ENCODE results near the gene PAK1IP1. TPM values are rescaled to one million over a fixed set of nuclear protein-coding genes. Genes with fewer than 3 reads are reported as not detected.

The PAK1IP1 gene
- polyA plus RNA-seq, 1 donor (not counting 4 experiments of a cell fraction or from before 2014, with no cell fraction given): 36.3 TPM

GRCh38 chr6:10733863-10734262 lies 39.1 kb downstream of the PAK1IP1 start:
- Histone ChIP-seq H3K9me3 (ENCODE audit: control insufficient read depth, low read depth, low read length) (no peaks in the 10 kb centered on the region), H3K27ac (ENCODE audit: control insufficient read depth, insufficient read depth, low read length) (peak overlapping the region; percentile 45), H3K9me1 (ENCODE audit: control insufficient read depth, extremely low read depth, insufficient read depth, low read length) (no peaks in the 10 kb centered on the region), H3K79me2 (ENCODE audit: control insufficient read depth, insufficient read depth, low read length) (no peaks in the 10 kb centered on the region), H3K4me3 (ENCODE audit: control insufficient read depth in 2 of 3, extremely low read depth in 1 of 3, insufficient read depth in 2 of 3, low read depth in 1 of 3, low read length in 3 of 3) (no peak overlapping the region), H4K20me1 (ENCODE audit: control insufficient read depth, extremely low read depth, insufficient read depth, low read length) (no peaks in the 10 kb centered on the region), H3K36me3 (ENCODE audit: control insufficient read depth in 2 of 2, extremely low read depth in 1 of 2, insufficient read depth in 2 of 2, low read length in 2 of 2) (peaks cover 10% of the 10 kb centered on the region in 2 experiments), H3K4me1 (ENCODE audit: control insufficient read depth, extremely low read depth, insufficient read depth, low read length) (peaks cover 16% of the 10 kb centered on the region), H3K9ac (ENCODE audit: control insufficient read depth, extremely low read depth, insufficient read depth, low read length) (no peak overlapping the region), H2AFZ (ENCODE audit: control insufficient read depth, low read length) (no peak overlapping the region), H3K4me2 (ENCODE audit: control insufficient read depth, extremely low read depth, insufficient read depth, low read depth, low read length) (no peak overlapping the region), H3K27me3 (ENCODE audit: control insufficient read depth, extremely low read depth, insufficient read depth, low read length) (no peaks in the 10 kb centered on the region)
- TF ChIP-seq CTCF (optimal IDR thresholded peaks at IDR 0.05 in 1 of 3, IDR thresholded peaks at IDR 0.05 in 1 of 3, conservative IDR thresholded peaks at IDR 0.05 in 1 of 3; ENCODE audit: extremely low read depth in 1 of 3, insufficient read depth in 2 of 3, low read length in 3 of 3) (no peak), EZH2 (IDR thresholded peaks at IDR 0.05; ENCODE audit: low read length) (no peak)
- DNase-seq (ENCODE audit: low read depth, low spot score): no peak
- no peak for FAIRE-seq
- dilution Hi-C loops (cut with MboI; ENCODE audit: extremely low pct_ligation_motif_present, low sequenced_read_pairs): no loop called here

GRCh38 chr6:10736731-10737130 lies 42.0 kb downstream of the PAK1IP1 start:
- Histone ChIP-seq H3K4me3 (ENCODE audit: control insufficient read depth in 2 of 3, extremely low read depth in 1 of 3, insufficient read depth in 2 of 3, low read depth in 1 of 3, low read length in 3 of 3) (no peak overlapping the region), H4K20me1 (ENCODE audit: control insufficient read depth, extremely low read depth, insufficient read depth, low read length) (no peaks in the 10 kb centered on the region), H3K4me1 (ENCODE audit: control insufficient read depth, extremely low read depth, insufficient read depth, low read length) (peaks cover 16% of the 10 kb centered on the region), H3K36me3 (ENCODE audit: control insufficient read depth in 2 of 2, extremely low read depth in 1 of 2, insufficient read depth in 2 of 2, low read length in 2 of 2) (peaks cover 6% of the 10 kb centered on the region in 2 experiments), H3K27me3 (ENCODE audit: control insufficient read depth, extremely low read depth, insufficient read depth, low read length) (no peaks in the 10 kb centered on the region), H3K9me3 (ENCODE audit: control insufficient read depth, low read depth, low read length) (no peaks in the 10 kb centered on the region), H2AFZ (ENCODE audit: control insufficient read depth, low read length) (no peak overlapping the region), H3K79me2 (ENCODE audit: control insufficient read depth, insufficient read depth, low read length) (no peaks in the 10 kb centered on the region), H3K9me1 (ENCODE audit: control insufficient read depth, extremely low read depth, insufficient read depth, low read length) (no peaks in the 10 kb centered on the region), H3K27ac (ENCODE audit: control insufficient read depth, insufficient read depth, low read length) (no peak overlapping the region), H3K9ac (ENCODE audit: control insufficient read depth, extremely low read depth, insufficient read depth, low read length) (no peak overlapping the region), H3K4me2 (ENCODE audit: control insufficient read depth, extremely low read depth, insufficient read depth, low read depth, low read length) (no peak overlapping the region)
- no peak for DNase-seq (ENCODE audit: low read depth, low spot score)
- dilution Hi-C loops (cut with MboI; ENCODE audit: extremely low pct_ligation_motif_present, low sequenced_read_pairs): no loop called here
- TF ChIP-seq CTCF (optimal IDR thresholded peaks at IDR 0.05 in 1 of 3, IDR thresholded peaks at IDR 0.05 in 1 of 3, conservative IDR thresholded peaks at IDR 0.05 in 1 of 3; ENCODE audit: extremely low read depth in 1 of 3, insufficient read depth in 2 of 3, low read length in 3 of 3): no peak
- TF ChIP-seq EZH2 (IDR thresholded peaks at IDR 0.05; ENCODE audit: low read length): no peak
- no peak for FAIRE-seq

Measured in keratinocyte (primary cell).